Gastroesophageal sphincter (tissue), 4 donors: Measurements from ENCODE around the gene RAB36. TPM values are rescaled to one million over a fixed set of nuclear protein-coding genes. Genes with fewer than 3 reads are reported as not detected.

Source experiments
- ATAC-seq: fragments of 150-250 bp; one replicate; pipeline ENCODE4 v1.9.1; 2016; ENCODE audit warnings: mild to moderate bottlenecking, moderate library complexity
- H3K27ac ChIP-seq, 4 donors: fragments of 200-600 bp; sonication (generic) in 3 of 4; 1 replicate in 3 of 4; 2 replicates in 1 of 4; pipeline ENCODE4 v1.5.1; 2016 to 2019
- H3K27me3 ChIP-seq: fragments of 200-600 bp; sonication (generic); one replicate; pipeline ENCODE4 v1.5.1; 2019
- H3K36me3 ChIP-seq, 2 donors: fragments of 200-600 bp; sonication (generic); one replicate each; pipeline ENCODE4 v1.5.1; 2019; ENCODE audit warnings: control low read depth in 1 of 2
- H3K4me1 ChIP-seq, 3 donors: fragments of 200-600 bp; sonication (generic); 1 replicate in 2 of 3; 2 replicates in 1 of 3; pipeline ENCODE4 v1.5.1; 2016 to 2019; ENCODE audit warnings: control low read depth in 2 of 3
- H3K4me3 ChIP-seq, 2 donors: fragments of 200-600 bp; sonication (generic); one replicate each; pipeline ENCODE4 v1.5.1; 2019; ENCODE audit warnings: mild to moderate bottlenecking in 1 of 2, moderate library complexity in 1 of 2
- H3K9me3 ChIP-seq, 3 donors: fragments of 200-600 bp; sonication (generic); one replicate each; pipeline ENCODE4 v1.5.1; 2017 to 2019; ENCODE audit warnings: control low read depth in 2 of 3
- CTCF ChIP-seq, 4 experiments: fragments of 200-600 bp in 2 of 4; fragments of 450-650 bp in 2 of 4; sonication (generic) in 1 of 4; IDR thresholded peaks; one replicate each; pipeline ENCODE4 v1.5.1; 2017 to 2019; ENCODE audit warnings: antibody characterized with exemption in 4 of 4, mild to moderate bottlenecking in 2 of 4, moderate library complexity in 2 of 4
- EP300 ChIP-seq: sonication (generic); formaldehyde crosslinking; IDR thresholded peaks from one replicate; pipeline ENCODE4 v1.6.1; 2017; ENCODE audit warnings: antibody characterized with exemption, mild to moderate bottlenecking
- POLR2A ChIP-seq, 2 donors: fragments of 450-650 bp; IDR thresholded peaks; one replicate each; pipeline ENCODE4 v1.6.1; 2017; ENCODE audit warnings: antibody characterized with exemption in 2 of 2, mild to moderate bottlenecking in 2 of 2, moderate library complexity in 1 of 2
- POLR2AphosphoS5 ChIP-seq: sonication (generic); formaldehyde crosslinking; IDR thresholded peaks from one replicate; pipeline ENCODE4 v1.6.1; 2017; ENCODE audit warnings: antibody characterized with exemption
- WGBS, 2 donors: methylation state at CpG; one replicate each; pipeline ENCODE4 v1.1.5; 2018; ENCODE audit warnings: low coverage in 1 of 2; 5-methylcytosine and 5-hydroxymethylcytosine counted together
- total RNA-seq, 4 donors: library from RNA; depleted of rRNA; stranded (reverse); fragments of >200 nt; gene quantifications; one replicate each; pipeline ENCODE4 v1.1.0, GENCODE V29; 2016

Gene RAB36
- total RNA-seq, 4 donors from 2014 or later, result 3.9 to 12.2 (median 6.7) TPM

GRCh38 chr22:23204541-23205157 lies 59.4 kb downstream of the RAB36 start:
- Histone ChIP-seq H3K27ac (peak overlapping the region in 3 of 4 donors; percentile 68 to 71 (median 69)), H3K36me3 (peaks cover 0 to 9% of the 10 kb centered on the region in 2 donors), H3K4me3 (no peak overlapping the region), H3K27me3 (no peaks in the 10 kb centered on the region), H3K4me1 (peaks cover 3 to 59% (median 16%) of the 10 kb centered on the region in 3 donors), H3K9me3 (no peaks in the 10 kb centered on the region)
- TF ChIP-seq POLR2AphosphoS5 (peak; percentile 91), CTCF (IDR thresholded peaks at IDR 0.05) (peak in 1 of 4 experiments; percentile 9), EP300 (no peak)
- ATAC-seq, result peak; percentile 81
- no CpG with 5 or more reads among the region's 11 CpGs for WGBS, 2 donors

GRCh38 chr22:23205339-23206049 lies 60.2 kb downstream of the RAB36 start:
- TF ChIP-seq POLR2AphosphoS5 (no peak), CTCF (IDR thresholded peaks at IDR 0.05) (no peak), EP300 (no peak), POLR2A (IDR thresholded peaks at IDR 0.05) (no peak)
- Histone ChIP-seq H3K27ac (peak overlapping the region in 3 of 4 donors; percentile 68 to 71 (median 69)), H3K4me3 (no peak overlapping the region), H3K9me3 (no peaks in the 10 kb centered on the region), H3K36me3 (peaks cover 0 to 9% of the 10 kb centered on the region in 2 donors), H3K4me1 (peaks cover 3 to 60% (median 16%) of the 10 kb centered on the region in 3 donors), H3K27me3 (no peaks in the 10 kb centered on the region)
- whole genome bisulfite sequencing, 2 donors, result 56 to 60% methylated on average over 1 to 7 of the region's 9 CpGs
- no peak for ATAC-seq

GRCh38 chr22:23206915-23207314 lies 61.6 kb downstream of the RAB36 start:
- Histone ChIP-seq H3K9me3 (no peaks in the 10 kb centered on the region), H3K4me3 (no peak overlapping the region), H3K27ac (no peak overlapping the region), H3K36me3 (peaks cover 0 to 9% of the 10 kb centered on the region in 2 donors), H3K4me1 (peaks cover 3 to 57% (median 17%) of the 10 kb centered on the region in 3 donors), H3K27me3 (no peaks in the 10 kb centered on the region)
- TF ChIP-seq POLR2A (IDR thresholded peaks at IDR 0.05), result no peak
- no peak for TF ChIP-seq CTCF (IDR thresholded peaks at IDR 0.05)
- TF ChIP-seq EP300, result no peak
- no peak for TF ChIP-seq POLR2AphosphoS5
- ATAC-seq, result no peak

- Histone ChIP-seq H3K4me3 (no peak overlapping the region), H3K36me3 (peaks cover 0 to 9% of the 10 kb centered on the region in 2 donors), H3K27ac (no peak overlapping the region), H3K27me3 (no peaks in the 10 kb centered on the region), H3K9me3 (no peaks in the 10 kb centered on the region), H3K4me1 (peaks cover 3 to 58% (median 22%) of the 10 kb centered on the region in 3 donors)
- TF ChIP-seq POLR2AphosphoS5 (no peak), CTCF (IDR thresholded peaks at IDR 0.05) (no peak), POLR2A (IDR thresholded peaks at IDR 0.05) (no peak), EP300 (no peak)
- WGBS, 2 donors, result 100% methylated on average over 2 of the region's 11 CpGs; no CpG with 5 or more reads in 1 of the 2 donors
- no peak for ATAC-seq
These were observed 62.6 kb downstream of the RAB36 start for GRCh38 chr22:23207729-23208393.
